Measurements from ENCODE around the gene THSD7B. TPM values are rescaled to one million over a fixed set of nuclear protein-coding genes. Genes with fewer than 3 reads are reported as not detected.
A peak's percentile ranks its signal among the peaks of the same experiment; 100 is the strongest.

THSD7B gene
- total RNA-seq, 1 donor from 2014 or later = 0.14 TPM

- no peak for ATAC-seq
- Histone ChIP-seq H3K27ac (no peak overlapping the region), H3K4me1 (no peaks in the 10 kb centered on the region), H3K9me3 (no peaks in the 10 kb centered on the region), H3K27me3 (no peaks in the 10 kb centered on the region), H3K4me3 (no peak overlapping the region), H3K36me3 (no peaks in the 10 kb centered on the region)
- DNase-seq = no peak
- no peak for TF ChIP-seq CTCF (IDR thresholded peaks at IDR 0.05)
- intact Hi-C loops (cut with DNase I) = no loop called here
Measured at GRCh38 chr2:137161250-137161649, 395.9 kb downstream of the THSD7B start.

GRCh38 chr2:137165968-137166367, 400.6 kb downstream of the THSD7B start:
- TF ChIP-seq CTCF (IDR thresholded peaks at IDR 0.05) = no peak
- Histone ChIP-seq H3K9me3 (no peaks in the 10 kb centered on the region), H3K4me3 (no peak overlapping the region), H3K27ac (no peak overlapping the region), H3K36me3 (no peaks in the 10 kb centered on the region), H3K27me3 (no peaks in the 10 kb centered on the region), H3K4me1 (no peaks in the 10 kb centered on the region)
- intact Hi-C loops (cut with DNase I) = no loop called here
- DNase-seq (no peak), ATAC-seq (no peak)

- no peaks in the 10 kb centered on the region for H3K36me3 ChIP-seq
- no peak for TF ChIP-seq CTCF (IDR thresholded peaks at IDR 0.05)
- H3K9me3 ChIP-seq = no peaks in the 10 kb centered on the region
- no peak overlapping the region for H3K27ac ChIP-seq
- no peak overlapping the region for H3K4me3 ChIP-seq
- no peak for DNase-seq
- H3K4me1 ChIP-seq = no peaks in the 10 kb centered on the region
- intact Hi-C loops (cut with DNase I) = no loop called here
- no peak for ATAC-seq
- H3K27me3 ChIP-seq = no peaks in the 10 kb centered on the region
Measured at GRCh38 chr2:137167651-137168050, 402.3 kb downstream of the THSD7B start.

- no peak overlapping the region for H3K4me3 ChIP-seq
- no peaks in the 10 kb centered on the region for H3K9me3 ChIP-seq
- no peaks in the 10 kb centered on the region for H3K36me3 ChIP-seq
- H3K4me1 ChIP-seq = no peaks in the 10 kb centered on the region
- DNase-seq (no peak), ATAC-seq (no peak)
- intact Hi-C loops (cut with DNase I) = no loop called here
- no peaks in the 10 kb centered on the region for H3K27me3 ChIP-seq
- no peak for TF ChIP-seq CTCF (IDR thresholded peaks at IDR 0.05)
- no peak overlapping the region for H3K27ac ChIP-seq
Measured at GRCh38 chr2:137168552-137168951, 403.2 kb downstream of the THSD7B start.

GRCh38 chr2:137172162-137172561, 406.8 kb downstream of the THSD7B start:
- intact Hi-C loops (cut with DNase I) = no loop called here
- no peaks in the 10 kb centered on the region for H3K4me1 ChIP-seq
- no peak overlapping the region for H3K27ac ChIP-seq
- H3K27me3 ChIP-seq = no peaks in the 10 kb centered on the region
- TF ChIP-seq CTCF (IDR thresholded peaks at IDR 0.05) = no peak
- ATAC-seq (no peak), DNase-seq (no peak)
- no peaks in the 10 kb centered on the region for H3K36me3 ChIP-seq
- no peaks in the 10 kb centered on the region for H3K9me3 ChIP-seq
- H3K4me3 ChIP-seq = no peak overlapping the region

GRCh38 chr2:137173463-137173862, 408.1 kb downstream of the THSD7B start:
- H3K9me3 ChIP-seq = no peaks in the 10 kb centered on the region
- no peak overlapping the region for H3K4me3 ChIP-seq
- no peak for DNase-seq
- H3K27ac ChIP-seq = no peak overlapping the region
- no peaks in the 10 kb centered on the region for H3K27me3 ChIP-seq
- ATAC-seq = peak; percentile 36
- H3K4me1 ChIP-seq = no peaks in the 10 kb centered on the region
- intact Hi-C loops (cut with DNase I) = no loop called here
- H3K36me3 ChIP-seq = no peaks in the 10 kb centered on the region
- peak; percentile 13 for TF ChIP-seq CTCF (IDR thresholded peaks at IDR 0.05)

Measured in upper lobe of right lung (tissue), 1 donor.